Stimulated activated CD8-positive, alpha-beta memory T cell treated with anti-CD3 and anti-CD28 coated beads, Interleukin-2, amount 100 ng/mL, for 48 hours (primary cell): ENCODE measurements around the gene TSHR.
"Not testable (repeated sequence)": the region's sequence is repeated elsewhere in the genome, so short reads cannot be mapped to it uniquely, and the experiment has no call there.

ENCODE experiments used
- DNase-seq, 2 donors: peaks; one replicate each; pipeline ENCODE4 v3.0.0-alpha.2; 2020; ENCODE audit warnings: low read depth in 2 of 2

The TSHR gene

DNA sequence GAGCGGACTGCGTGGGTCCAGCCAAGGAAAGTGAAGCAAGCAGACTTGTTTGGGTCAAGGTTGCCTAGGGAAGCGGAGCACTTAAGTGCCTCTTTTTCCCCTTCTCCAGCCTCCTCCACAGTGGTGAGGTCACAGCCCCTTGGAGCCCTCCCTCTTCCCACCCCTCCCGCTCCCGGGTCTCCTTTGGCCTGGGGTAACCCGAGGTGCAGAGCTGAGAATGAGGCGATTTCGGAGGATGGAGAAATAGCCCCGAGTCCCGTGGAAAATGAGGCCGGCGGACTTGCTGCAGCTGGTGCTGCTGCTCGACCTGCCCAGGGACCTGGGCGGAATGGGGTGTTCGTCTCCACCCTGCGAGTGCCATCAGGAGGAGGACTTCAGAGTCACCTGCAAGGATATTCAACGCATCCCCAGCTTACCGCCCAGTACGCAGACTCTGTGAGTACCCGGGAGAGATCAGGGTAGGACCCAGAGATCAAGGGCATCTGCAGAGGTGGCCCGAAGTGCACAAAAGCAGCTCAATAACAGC, at the start of gene TSHR:
TSS of gene TSHR (plus strand) at position 206 of the 526 bp plus-strand sequence. CDS start at position 266, 60 bp downstream.
- DNase-seq, result no peak

DNA sequence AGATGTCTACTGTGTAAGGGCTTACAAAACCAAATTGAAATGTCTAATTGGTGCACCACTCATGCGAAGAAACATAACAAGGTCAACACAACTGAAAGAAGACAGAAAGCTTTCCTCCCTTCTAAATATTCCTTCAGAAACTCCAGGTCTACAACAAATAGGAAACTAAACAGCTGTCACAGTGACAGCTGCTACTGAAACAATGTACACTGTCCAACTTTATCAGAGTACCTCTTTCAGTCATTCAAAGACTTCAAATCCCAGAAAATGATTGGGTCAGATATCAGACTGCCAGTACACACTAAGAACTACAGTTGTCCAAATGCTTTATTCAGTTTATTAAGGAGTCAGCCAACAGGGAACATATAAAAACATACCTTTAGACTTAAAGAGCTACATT, 49.1 kb upstream of the TSHR start:
- DNase-seq, result no peak

DNA sequence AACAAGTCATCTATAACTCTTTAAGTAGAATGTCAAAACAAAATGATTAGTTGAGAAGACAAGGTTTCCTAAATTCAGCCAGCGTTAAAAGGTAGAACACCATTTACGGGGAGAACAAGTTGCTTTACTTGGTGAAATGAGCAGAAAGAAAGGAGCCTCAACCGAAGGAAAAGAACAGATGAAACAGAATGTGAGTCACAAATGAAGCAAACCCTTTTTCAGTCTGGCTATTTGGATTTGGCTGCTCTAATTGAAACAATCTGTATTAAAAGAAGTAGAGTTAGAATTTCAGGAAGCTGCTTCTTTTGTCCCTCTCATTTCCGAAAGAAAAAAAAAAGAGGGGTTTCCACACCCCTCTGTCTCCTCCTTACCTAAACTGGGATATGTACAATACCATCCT, 48.5 kb upstream of the TSHR start:
- no peak for DNase-seq

DNA sequence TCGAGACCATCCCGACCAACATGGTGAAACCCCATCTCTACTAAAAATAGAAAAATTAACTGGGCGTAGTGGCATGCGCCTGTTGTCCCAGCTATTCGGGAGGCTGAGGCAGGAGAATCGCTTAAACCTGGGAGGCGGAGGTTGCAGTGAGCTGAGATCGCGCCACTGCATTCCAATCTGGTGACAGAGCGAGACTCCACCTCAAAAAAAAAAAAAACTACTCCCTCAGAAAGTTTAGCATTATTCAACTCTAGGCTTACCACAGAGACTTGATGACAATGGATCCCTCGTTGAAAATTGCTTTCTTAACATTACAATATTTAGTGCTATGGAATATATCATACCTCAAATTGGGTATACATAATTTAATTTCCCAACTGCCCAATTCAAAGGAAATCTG, 43.4 kb upstream of the TSHR start:
- DNase-seq, result not testable (repeated sequence)

- DNase-seq, result no peak
Measured at GRCh38 chr14:80919622-80920021, 35.8 kb upstream of the TSHR start.

DNA sequence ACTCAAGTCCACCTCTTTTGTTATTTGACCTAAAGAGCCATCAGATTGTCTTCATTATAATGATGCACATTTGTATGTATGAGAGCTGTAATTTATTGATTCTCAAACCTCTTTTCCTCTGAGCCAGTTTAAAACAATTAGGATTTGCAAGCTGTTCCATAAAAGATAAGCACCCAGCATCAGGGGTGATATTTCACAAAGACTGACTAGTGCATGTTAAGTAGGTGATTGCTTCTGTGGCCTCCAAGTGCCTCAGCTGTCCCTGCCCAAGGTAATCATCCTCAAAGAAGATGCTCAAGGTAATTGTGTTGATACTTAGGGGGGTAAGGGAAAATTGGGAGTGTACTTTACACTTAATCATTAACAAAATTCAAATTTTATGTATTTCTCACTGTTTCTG, 32.1 kb upstream of the TSHR start:
- no peak for DNase-seq

- no peak for DNase-seq
Measured at GRCh38 chr14:80924365-80925103, 30.9 kb upstream of the TSHR start.

- no peak for DNase-seq
Measured at GRCh38 chr14:80926397-80927082, 28.9 kb upstream of the TSHR start.

DNA sequence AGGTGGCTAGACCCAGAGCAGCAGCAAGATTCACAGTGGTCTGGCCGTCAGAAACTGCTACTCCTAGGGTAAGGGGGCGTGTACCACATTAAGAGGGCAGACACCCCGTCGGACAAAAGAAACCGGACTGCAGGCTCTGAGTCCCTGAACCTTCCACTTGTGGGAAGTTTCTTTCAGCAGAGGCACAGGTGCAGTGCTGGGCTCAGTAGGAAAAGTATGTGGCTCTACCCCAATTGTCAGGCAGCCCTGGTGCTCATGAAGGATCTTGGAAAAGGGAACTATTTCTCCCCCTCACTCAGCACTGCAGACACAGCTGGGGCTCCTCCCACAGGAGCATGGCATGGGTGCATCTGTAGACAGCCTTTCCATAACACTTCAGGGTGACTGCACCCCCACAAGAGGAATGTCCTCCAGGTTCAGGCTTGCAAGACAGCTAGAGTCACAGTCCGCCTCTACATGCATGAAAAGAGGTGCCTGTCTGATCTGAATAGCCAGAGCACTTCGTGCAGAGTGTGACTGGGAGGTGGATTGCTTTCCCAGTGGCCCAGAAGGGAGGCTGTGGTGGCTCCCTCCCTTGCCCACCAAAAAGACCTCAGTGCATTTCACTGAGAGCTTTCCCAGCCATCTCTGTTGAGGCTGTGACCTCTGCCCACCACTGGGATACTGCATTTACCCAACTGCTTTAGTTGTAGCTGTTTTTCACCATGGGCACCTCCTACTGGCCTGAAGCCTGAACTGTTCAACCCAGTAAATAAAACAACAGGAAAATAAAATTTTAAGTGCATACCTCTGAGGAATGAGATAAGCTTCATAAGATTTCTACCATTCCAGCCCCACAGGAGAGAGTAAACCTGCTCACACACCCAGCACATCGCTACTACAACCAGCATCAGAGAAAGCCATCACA, 28.1 kb upstream of the TSHR start:
- DNase-seq, result no peak

- DNase-seq, result no peak
Measured at GRCh38 chr14:80930095-80930494, 25.3 kb upstream of the TSHR start.

DNA sequence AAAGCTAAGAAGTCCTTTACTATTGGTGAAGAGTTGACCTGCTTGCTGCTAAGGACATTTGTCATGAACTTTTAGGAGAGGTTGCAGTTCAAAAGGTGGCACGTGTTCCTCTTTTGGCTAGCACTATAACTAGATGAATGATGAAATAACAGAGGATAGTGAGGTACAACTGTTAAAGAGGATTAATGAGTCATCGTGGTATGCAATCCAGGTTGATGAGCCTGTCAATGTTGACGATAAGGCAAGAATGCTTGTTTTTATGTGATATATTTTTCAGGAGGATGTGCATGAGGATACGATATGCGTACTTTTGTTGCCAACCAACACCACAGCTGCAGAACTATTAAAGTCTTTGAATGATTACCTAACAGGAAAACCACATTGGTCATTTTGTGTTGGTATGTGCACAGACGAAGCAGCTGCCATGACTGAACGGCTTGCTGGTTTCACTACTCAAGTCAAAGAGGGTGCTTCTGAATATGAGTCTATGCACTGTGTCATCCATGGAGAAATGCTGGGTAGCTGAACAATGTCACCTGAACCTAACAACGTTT, 24.5 kb upstream of the TSHR start:
- DNase-seq, result peak; percentile 15 to 20

DNA sequence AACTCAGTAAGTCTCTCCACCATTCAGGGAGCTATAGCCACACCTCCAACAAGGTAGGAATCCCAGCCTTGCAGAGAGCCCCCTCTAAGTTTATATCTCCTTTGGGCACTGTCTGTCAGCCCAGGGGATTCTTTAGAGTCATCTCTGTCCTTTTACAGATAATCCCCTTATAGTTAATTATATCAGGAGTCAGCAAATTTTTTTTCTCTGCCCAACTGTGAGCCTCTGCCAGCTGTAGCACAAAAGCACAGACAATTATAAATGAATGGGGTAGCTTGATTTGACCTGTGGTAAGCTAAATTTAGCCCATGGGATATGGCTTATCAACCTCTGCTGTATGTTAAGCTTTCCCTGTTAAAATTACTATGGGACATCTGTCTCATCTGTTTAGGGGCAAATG, 22.1 kb upstream of the TSHR start:
- DNase-seq, result no peak

GRCh38 chr14:80933686-80934085, 21.7 kb upstream of the TSHR start:
- DNase-seq, result no peak

DNA sequence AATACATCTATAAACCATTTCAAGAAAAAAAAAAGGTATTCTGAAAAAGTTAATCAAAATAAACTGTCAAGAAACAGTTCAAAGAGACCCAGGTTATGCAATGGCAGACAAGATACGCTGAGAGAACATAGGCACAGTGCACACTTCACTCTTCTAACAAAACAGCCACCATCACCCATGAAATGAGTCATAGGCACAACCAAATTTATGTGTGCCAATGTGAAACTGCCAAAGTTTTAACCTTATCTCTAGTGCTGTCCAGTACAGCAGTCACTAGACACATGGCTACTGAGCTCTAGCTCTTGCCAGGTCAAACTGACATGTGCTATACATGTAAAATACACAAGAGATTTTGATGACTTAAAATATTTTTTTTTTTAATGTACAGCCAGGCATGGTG, 15.3 kb upstream of the TSHR start:
- DNase-seq, result no peak

DNA sequence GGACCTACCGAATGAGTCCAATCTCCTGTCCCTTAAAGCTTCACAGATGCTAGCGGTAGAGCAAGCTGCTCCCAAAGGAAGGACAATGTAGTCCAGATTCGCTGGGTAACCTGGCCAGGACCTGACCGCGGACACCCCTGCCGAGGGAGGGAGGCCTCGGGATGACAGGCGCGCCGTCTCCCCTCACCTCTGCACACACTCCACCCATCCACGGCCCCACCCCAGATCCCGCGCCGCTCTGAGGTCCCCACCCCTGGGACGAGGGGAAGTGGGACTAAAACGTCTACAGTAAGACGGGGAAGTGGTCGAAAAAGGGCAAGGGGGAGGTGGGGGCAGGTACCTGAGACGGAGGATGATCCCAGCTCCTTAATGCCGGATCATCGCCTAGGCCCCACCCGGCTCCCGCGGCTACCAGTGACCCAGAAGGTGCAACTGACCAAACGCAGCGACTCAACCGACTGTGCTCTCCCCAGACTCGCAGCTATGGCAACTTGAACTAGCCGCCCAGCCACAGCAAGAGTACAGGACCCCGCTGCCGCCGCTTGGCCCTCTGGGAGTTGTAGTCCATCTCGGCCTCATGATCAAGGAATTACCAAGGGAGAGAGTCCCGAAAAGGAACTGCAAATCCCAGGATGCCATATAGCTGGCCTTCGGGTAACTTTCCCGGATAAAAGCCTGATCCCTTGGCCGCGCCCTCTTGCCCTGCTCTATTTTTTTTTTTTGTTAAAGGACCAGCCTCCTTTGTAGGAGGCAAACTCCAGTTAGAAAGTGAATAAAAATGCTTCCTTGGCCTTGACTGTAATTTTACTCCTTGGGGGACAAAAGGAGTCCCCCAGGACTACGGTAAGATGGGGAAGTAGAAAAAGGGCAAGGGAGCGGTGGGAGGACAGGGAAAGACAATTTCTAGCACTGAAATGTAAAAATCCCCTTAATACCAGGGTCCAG, 13.9 kb upstream of the TSHR start, which contains the start of gene CEP128:
TSS of gene CEP128 (minus strand) at position 498 of the 945 bp plus-strand sequence.
- DNase-seq, result peak; percentile 73 to 79

GRCh38 chr14:80942191-80942600, 13.2 kb upstream of the TSHR start:
- DNase-seq, result no peak

DNA sequence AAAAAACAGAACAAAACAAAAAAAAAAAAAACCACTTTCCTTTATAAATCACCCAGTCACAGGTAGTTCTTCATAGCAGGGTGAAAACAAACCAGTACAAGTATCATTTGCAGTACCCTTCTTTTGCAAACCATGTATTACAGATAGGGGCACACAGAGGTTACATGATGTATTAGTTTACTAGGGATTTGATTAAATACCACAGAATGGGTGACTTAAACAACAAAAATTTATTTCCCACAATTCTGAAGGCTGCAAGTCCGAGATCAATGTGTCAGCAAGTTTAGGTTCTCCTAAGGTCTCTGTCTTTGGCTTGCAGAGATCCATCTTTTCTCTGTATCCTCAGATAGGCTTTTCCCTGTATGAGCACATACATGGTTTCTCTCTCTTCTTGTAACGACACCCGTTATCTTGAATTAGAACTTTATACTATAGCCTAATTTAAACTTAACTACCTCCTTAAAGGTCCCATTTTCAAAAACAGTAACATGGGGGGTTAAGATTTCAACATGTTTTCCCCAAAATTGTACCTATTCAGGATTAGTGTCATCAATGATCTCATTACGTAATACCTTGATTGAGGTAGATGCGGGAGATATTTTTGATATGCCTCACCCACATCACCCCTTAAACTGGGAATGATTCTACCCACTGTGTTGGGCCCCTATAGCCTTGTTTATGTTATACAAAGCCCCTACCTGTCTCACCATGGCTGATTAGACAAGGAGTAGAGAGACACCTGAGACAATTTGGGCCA, 10.4 kb upstream of the TSHR start:
- DNase-seq, result no peak

DNA sequence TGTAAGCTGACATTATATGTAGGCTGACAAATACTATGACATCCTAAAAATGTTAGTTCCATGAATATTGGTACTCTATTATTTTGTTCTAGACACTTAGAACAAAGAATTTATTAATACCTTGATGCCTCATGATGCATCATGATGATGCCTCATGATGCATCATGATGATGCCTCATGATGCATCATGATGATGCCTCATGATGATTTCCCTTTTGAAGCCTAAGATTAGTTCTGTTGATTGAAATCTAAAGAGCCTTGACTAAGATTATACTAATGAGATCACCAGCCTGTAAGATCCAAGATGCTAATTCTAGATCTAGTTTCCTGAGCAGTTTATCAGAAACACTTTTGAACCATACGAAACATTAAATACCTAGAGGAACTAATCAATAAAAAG, 9.2 kb upstream of the TSHR start:
- no peak for DNase-seq

DNA sequence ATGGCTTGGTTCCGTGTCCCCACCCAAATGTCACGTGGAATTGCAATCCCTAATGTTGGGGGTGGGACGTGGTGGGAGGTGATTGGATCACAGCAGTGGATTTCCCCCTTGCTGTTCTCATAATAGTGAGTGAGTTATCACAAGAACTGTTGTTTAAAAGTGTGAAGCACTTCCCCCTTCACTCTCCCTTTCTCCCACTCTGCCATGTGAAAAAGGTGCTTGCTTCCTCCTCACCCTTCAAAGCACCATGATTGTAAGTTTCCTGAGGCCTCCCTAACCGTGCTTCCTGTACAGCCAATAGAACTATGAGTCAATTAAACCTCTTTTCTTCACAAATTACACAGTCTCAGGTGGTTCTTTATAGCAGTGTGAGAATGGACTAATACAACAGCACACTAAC, 8.6 kb upstream of the TSHR start:
- DNase-seq, result no peak

GRCh38 chr14:80948291-80948690, 7.1 kb upstream of the TSHR start:
- DNase-seq, result no peak
